ENCODE results near the gene ZNF774.

ZNF774 gene

DNA sequence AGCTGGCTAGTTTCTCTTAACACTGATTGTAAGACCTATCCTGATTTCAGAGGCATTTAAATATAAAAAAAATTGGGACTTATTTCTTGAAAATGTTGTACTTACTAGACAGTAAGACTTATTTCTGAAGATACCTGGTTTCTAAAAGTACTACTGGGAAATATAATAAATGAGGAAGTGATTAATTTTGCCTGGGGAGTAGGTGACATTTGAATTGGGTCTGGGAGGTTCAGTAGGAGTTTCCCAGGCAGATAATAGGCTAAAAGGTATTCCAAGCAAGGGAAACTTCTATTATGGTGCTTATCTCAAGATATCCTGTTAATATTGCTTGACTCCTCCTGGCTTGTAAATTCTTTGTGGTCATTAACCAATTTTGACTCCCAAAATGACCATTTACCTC, 29.4 kb downstream of the ZNF774 start:
- H3F3A ChIP-seq (ENCODE audit: insufficient read depth, low read length) = no peaks in the 10 kb centered on the region
- no peaks in the 10 kb centered on the region for H3K79me2 ChIP-seq (ENCODE audit: insufficient read depth, low read length)
- H3K4me3 ChIP-seq (ENCODE audit: low read depth, low read length, poor library complexity, severe bottlenecking) = no peak overlapping the region
- no peak overlapping the region for H3K4me2 ChIP-seq (ENCODE audit: low read length)
- H3K9me3 ChIP-seq (ENCODE audit: low read length) = peaks cover 19% of the 10 kb centered on the region
- no peaks in the 10 kb centered on the region for H3K27me3 ChIP-seq (ENCODE audit: insufficient read depth, low read length)
- H3K9ac ChIP-seq (ENCODE audit: low read length) = no peak overlapping the region
- no peak for TF ChIP-seq EZH2 (IDR thresholded peaks at IDR 0.05; ENCODE audit: borderline replicate concordance, low read length)
- TF ChIP-seq, protein P1, sequence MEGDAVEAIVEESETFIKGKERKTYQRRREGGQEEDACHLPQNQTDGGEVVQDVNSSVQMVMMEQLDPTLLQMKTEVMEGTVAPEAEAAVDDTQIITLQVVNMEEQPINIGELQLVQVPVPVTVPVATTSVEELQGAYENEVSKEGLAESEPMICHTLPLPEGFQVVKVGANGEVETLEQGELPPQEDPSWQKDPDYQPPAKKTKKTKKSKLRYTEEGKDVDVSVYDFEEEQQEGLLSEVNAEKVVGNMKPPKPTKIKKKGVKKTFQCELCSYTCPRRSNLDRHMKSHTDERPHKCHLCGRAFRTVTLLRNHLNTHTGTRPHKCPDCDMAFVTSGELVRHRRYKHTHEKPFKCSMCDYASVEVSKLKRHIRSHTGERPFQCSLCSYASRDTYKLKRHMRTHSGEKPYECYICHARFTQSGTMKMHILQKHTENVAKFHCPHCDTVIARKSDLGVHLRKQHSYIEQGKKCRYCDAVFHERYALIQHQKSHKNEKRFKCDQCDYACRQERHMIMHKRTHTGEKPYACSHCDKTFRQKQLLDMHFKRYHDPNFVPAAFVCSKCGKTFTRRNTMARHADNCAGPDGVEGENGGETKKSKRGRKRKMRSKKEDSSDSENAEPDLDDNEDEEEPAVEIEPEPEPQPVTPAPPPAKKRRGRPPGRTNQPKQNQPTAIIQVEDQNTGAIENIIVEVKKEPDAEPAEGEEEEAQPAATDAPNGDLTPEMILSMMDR (IDR thresholded peaks at IDR 0.05; ENCODE audit: low read length) = no peak
- peaks cover 4% of the 10 kb centered on the region for H3K4me1 ChIP-seq (ENCODE audit: insufficient read depth, low read length, severe bottlenecking)
- no peak overlapping the region for H2AFZ ChIP-seq (ENCODE audit: low read length)
- H4K20me1 ChIP-seq (ENCODE audit: insufficient read depth, low read length) = no peaks in the 10 kb centered on the region
- no peaks in the 10 kb centered on the region for H3K36me3 ChIP-seq (ENCODE audit: insufficient read depth, low read length)
- no peaks in the 10 kb centered on the region for H3K9me2 ChIP-seq (ENCODE audit: low read depth, low read length)
- no peak overlapping the region for H3K27ac ChIP-seq (ENCODE audit: low read depth, low read length, poor library complexity, severe bottlenecking)

DNA sequence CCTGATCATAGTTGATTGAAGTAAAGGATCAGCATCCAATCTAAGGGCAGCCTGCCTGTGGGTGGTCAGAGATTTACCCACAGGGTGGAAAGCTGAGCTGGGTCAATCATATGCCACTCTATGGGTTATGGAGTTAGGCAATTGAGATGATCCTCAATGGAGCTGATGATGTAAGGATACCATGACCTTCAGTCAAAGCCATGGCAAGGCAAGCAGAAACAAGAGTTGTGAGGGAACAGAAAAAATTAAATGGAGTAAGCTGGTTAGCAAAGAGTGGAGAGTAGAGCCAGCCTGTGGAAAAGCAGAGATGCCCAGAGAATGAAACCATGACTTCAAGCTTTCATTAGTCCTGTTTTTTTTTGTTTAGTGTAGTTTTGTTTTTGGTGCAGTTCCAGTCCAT, 30.2 kb downstream of the ZNF774 start:
- Histone ChIP-seq H2AFZ (ENCODE audit: low read length) (no peak overlapping the region), H3K4me2 (ENCODE audit: low read length) (no peak overlapping the region)

DNA sequence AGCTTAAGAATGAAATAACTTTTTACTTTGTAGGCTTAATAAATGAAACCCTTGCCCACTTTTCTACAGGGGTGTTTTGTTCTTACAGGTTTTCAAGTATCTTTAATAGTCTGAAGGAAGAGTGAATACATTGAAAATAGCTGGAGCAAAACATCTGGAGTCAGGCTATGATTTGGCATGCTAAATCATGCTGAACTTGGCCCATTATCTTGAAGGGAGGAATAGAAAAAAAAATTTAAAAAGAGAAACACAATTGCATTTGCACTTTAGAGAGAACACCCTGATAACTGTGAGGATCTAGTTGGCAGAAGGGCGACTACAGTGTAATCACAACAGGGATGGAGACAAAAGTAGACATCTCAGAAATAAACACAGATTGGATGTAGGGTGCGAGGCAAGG, 34.1 kb downstream of the ZNF774 start:
- no peaks in the 10 kb centered on the region for H3K9me3 ChIP-seq (ENCODE audit: low read length)
- no peaks in the 10 kb centered on the region for H4K20me1 ChIP-seq (ENCODE audit: insufficient read depth, low read length)
- H3K4me3 ChIP-seq (ENCODE audit: low read depth, low read length, poor library complexity, severe bottlenecking) = no peak overlapping the region
- H3F3A ChIP-seq (ENCODE audit: insufficient read depth, low read length) = no peaks in the 10 kb centered on the region
- H3K36me3 ChIP-seq (ENCODE audit: insufficient read depth, low read length) = peaks cover 9% of the 10 kb centered on the region; the same call in 1 of the 2 replicates
- H3K4me2 ChIP-seq (ENCODE audit: low read length) = no peak overlapping the region
- no peak overlapping the region for H2AFZ ChIP-seq (ENCODE audit: low read length)
- no peak overlapping the region for H3K27ac ChIP-seq (ENCODE audit: low read depth, low read length, poor library complexity, severe bottlenecking)
- H3K79me2 ChIP-seq (ENCODE audit: insufficient read depth, low read length) = peaks cover 19% of the 10 kb centered on the region
- no peak overlapping the region for H3K9ac ChIP-seq (ENCODE audit: low read length)
- no peaks in the 10 kb centered on the region for H3K27me3 ChIP-seq (ENCODE audit: insufficient read depth, low read length)
- H3K4me1 ChIP-seq (ENCODE audit: insufficient read depth, low read length, severe bottlenecking) = peaks cover 29% of the 10 kb centered on the region
- H3K9me2 ChIP-seq (ENCODE audit: low read depth, low read length) = no peaks in the 10 kb centered on the region
- TF ChIP-seq, protein P1 (IDR thresholded peaks at IDR 0.05; ENCODE audit: low read length) = no peak
- TF ChIP-seq EZH2 (IDR thresholded peaks at IDR 0.05; ENCODE audit: borderline replicate concordance, low read length) = no peak

More for the DNA sequence above, 30.2 kb downstream of the ZNF774 start:
- TF ChIP-seq, protein P1 (IDR thresholded peaks at IDR 0.05; ENCODE audit: low read length) = no peak
- TF ChIP-seq EZH2 (IDR thresholded peaks at IDR 0.05; ENCODE audit: borderline replicate concordance, low read length) = no peak
- Histone ChIP-seq H3F3A (ENCODE audit: insufficient read depth, low read length) (no peaks in the 10 kb centered on the region), H3K79me2 (ENCODE audit: insufficient read depth, low read length) (no peaks in the 10 kb centered on the region), H3K27ac (ENCODE audit: low read depth, low read length, poor library complexity, severe bottlenecking) (no peak overlapping the region), H3K4me3 (ENCODE audit: low read depth, low read length, poor library complexity, severe bottlenecking) (no peak overlapping the region), H3K9me2 (ENCODE audit: low read depth, low read length) (no peaks in the 10 kb centered on the region), H3K9ac (ENCODE audit: low read length) (no peak overlapping the region), H4K20me1 (ENCODE audit: insufficient read depth, low read length) (no peaks in the 10 kb centered on the region), H3K9me3 (ENCODE audit: low read length) (peaks cover 16% of the 10 kb centered on the region), H3K27me3 (ENCODE audit: insufficient read depth, low read length) (no peaks in the 10 kb centered on the region), H3K36me3 (ENCODE audit: insufficient read depth, low read length) (no peaks in the 10 kb centered on the region), H3K4me1 (ENCODE audit: insufficient read depth, low read length, severe bottlenecking) (peaks cover 2% of the 10 kb centered on the region)
